Stimulated activated CD8-positive, alpha-beta memory T cell treated with anti-CD3 and anti-CD28 coated beads, Interleukin-12 subunit alpha, Interleukin-12 subunit beta, amount 100 ng/mL, for 24 hours (primary cell): ENCODE measurements around the gene MTG1.

Experiments used
- DNase-seq: peaks from one replicate; pipeline ENCODE4 v3.0.0-alpha.2; 2020; ENCODE audit errors: extremely low read depth

The MTG1 gene

GRCh38 chr10:133451346-133451745, 57.4 kb downstream of the MTG1 start:
- DNase-seq: no peak

- no peak for DNase-seq
These were observed 58.5 kb downstream of the MTG1 start for GRCh38 chr10:133452453-133452852.

- DNase-seq: no peak
These were observed 59.7 kb downstream of the MTG1 start, which contains the start of gene SCART1 for GRCh38 chr10:133453516-133454203. Gene SCART1 (plus strand): TSS chr10:133453945. CDS start chr10:133453998, 53 bp downstream.

GRCh38 chr10:133454204-133454893, 60.4 kb downstream of the MTG1 start:
- no peak for DNase-seq

GRCh38 chr10:133455196-133455595, 61.2 kb downstream of the MTG1 start:
- DNase-seq: no peak

GRCh38 chr10:133455611-133456031, 61.7 kb downstream of the MTG1 start:
- no peak for DNase-seq

GRCh38 chr10:133456041-133456951, 62.3 kb downstream of the MTG1 start:
- no peak for DNase-seq

- no peak for DNase-seq
These were observed 63.3 kb downstream of the MTG1 start for GRCh38 chr10:133457100-133457841.

GRCh38 chr10:133458021-133458709, 64.2 kb downstream of the MTG1 start:
- DNase-seq: no peak

GRCh38 chr10:133458710-133459453, 64.9 kb downstream of the MTG1 start:
- DNase-seq: no peak

GRCh38 chr10:133459454-133460207, 65.7 kb downstream of the MTG1 start:
- DNase-seq: no peak

- DNase-seq: no peak
These were observed 66.3 kb downstream of the MTG1 start for GRCh38 chr10:133460208-133460769.

GRCh38 chr10:133461027-133461426, 67.1 kb downstream of the MTG1 start:
- no peak for DNase-seq

- DNase-seq: no peak
These were observed 67.9 kb downstream of the MTG1 start for GRCh38 chr10:133461841-133462240.

- no peak for DNase-seq
These were observed 68.8 kb downstream of the MTG1 start for GRCh38 chr10:133462512-133463305.

GRCh38 chr10:133464582-133465031, 70.7 kb downstream of the MTG1 start:
- no peak for DNase-seq

- DNase-seq: no peak
These were observed 71.4 kb downstream of the MTG1 start for GRCh38 chr10:133465191-133465949.
